Epithelial cell of proximal tubule (primary cell): ENCODE results near the gene LGMN. TPM values are rescaled to one million over a fixed set of nuclear protein-coding genes. Genes with fewer than 3 reads are reported as not detected.

Source experiments
- DNase-seq: peaks from one replicate; pipeline ENCODE4 v3.0.0-alpha.2; 2011; ENCODE audit warnings: low read depth
- H3K4me3 ChIP-seq: 2 replicates; pipeline ENCODE4 v1.5.1; 2011; ENCODE audit warnings: low read depth, mild to moderate bottlenecking, low read length
- total RNA-seq: library from RNA; depleted of rRNA; stranded (reverse); fragments of >200 nt; gene quantifications from 2 replicates; pipeline ENCODE4 v1.2.3, GENCODE V29; 2015
- TF ChIP-seq, protein P1 (sequence below): conservative IDR thresholded peaks from 2 replicates; pipeline ENCODE4 v1.5.1; 2012; ENCODE audit warnings: low read depth, mild to moderate bottlenecking, low read length

LGMN gene
- total RNA-seq, 1 donor from 2014 or later = 63.5 TPM

DNA sequence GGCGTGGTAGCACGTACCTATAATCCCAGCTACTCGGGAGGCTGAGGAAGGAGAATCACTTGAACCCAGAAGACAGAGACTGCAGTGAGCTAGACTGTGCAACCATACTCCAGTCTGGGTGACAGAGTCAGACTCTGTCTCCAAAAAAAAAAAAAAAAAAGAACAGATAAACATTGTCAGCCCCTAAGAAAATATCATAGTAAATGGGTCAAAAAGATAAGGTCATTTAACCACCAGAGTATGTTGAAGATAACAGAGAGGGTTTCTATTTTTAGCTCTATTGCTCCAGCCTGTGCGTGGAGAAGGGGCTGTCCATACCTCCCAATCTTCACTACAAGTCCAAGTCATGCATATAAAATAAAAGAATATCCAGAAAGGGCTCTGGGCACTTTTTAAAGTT lies 15.4 kb downstream of the LGMN start:
- DNase-seq = no peak
- TF ChIP-seq, protein P1, sequence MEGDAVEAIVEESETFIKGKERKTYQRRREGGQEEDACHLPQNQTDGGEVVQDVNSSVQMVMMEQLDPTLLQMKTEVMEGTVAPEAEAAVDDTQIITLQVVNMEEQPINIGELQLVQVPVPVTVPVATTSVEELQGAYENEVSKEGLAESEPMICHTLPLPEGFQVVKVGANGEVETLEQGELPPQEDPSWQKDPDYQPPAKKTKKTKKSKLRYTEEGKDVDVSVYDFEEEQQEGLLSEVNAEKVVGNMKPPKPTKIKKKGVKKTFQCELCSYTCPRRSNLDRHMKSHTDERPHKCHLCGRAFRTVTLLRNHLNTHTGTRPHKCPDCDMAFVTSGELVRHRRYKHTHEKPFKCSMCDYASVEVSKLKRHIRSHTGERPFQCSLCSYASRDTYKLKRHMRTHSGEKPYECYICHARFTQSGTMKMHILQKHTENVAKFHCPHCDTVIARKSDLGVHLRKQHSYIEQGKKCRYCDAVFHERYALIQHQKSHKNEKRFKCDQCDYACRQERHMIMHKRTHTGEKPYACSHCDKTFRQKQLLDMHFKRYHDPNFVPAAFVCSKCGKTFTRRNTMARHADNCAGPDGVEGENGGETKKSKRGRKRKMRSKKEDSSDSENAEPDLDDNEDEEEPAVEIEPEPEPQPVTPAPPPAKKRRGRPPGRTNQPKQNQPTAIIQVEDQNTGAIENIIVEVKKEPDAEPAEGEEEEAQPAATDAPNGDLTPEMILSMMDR = no peak
- H3K4me3 ChIP-seq = no peak overlapping the region

DNA sequence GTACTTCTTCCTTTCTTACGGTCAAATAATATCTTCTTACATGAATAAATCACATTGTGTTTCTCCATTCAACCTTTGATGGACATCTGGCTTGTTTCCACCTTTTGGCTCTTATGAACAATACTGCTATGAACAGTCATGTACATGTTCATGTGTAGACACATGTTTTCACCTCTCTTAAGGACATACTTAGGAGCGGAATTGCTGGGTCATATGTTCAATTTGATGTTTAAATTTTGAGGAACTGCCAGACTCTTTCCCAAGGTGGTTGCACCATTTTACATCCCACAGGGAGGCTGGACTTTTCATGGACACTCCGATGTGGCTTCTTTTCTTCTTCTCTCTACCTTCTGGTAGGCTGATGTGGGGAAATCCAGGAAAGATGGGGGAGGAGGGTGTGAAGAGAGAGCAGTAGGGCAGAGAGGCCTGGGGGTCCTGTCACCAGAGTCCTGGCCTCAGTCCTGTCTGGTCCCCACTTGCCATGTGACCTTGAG lies 16.8 kb downstream of the LGMN start:
- DNase-seq = no peak
- TF ChIP-seq, protein P1 = no peak
- H3K4me3 ChIP-seq = no peak overlapping the region

DNA sequence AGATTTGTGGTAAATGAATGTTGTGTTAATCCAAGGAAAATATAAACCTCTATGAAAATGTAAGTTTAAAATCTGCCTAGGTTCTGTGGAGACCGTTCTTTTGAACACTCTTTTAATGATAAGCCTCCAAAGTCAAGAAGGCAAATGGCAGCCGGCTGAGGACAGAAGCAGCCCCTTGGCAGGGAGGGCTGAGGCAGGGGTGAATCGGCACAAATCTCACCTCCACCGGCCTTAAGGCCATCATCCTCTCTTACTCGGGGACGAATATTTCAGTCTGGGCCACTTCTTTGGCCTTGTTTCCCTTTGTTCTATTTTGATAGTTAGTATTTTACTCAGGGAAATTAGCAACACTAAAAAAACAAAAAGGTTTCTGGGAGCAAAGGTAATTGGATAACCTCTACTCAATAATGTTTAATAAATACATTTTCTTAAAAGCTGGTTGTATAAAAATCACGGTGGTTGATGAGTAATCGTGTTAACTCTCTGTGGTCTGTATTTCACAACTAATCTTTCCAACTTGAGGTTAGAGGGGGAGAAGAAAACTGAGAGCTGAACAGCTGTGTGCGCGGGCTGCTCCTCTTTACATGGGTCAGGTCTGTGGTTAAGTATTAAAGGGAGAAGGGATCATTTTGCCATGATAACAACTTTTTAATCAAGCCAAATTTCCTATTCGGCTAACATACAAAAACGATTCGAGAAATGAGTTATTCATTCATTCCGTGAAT lies 18.6 kb downstream of the LGMN start:
- no peak overlapping the region for H3K4me3 ChIP-seq
- TF ChIP-seq, protein P1 = no peak
- DNase-seq = peak; percentile 54

DNA sequence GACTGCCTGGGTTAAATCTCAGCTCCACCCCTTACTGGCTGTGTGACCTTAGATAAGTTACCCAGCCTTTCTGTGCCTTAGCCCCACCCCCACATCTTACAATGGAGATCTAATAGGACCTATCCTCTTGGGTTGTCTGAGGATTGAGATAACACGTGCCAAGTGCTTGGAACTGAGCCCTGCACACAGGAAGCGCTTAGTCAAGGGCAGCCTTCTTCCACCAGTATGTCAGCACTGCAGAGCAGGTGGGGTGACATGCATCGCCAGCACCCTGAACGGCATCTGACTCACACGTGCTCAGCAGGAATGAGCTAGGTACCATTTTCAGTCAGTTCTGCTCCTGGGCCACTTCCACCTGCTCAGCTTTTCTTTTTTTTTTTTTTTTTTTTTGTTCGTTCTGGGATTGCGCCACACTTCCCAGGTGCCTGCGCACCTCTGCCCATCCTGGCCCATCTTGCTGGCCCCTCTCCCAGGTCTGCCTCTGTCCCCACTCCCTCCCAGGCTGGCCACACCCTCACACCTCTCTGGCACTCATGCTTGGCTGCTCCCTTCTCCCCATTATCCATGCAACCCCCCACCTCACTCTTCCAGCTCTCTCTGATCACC lies 19.6 kb downstream of the LGMN start:
- DNase-seq = peak; percentile 80
- H3K4me3 ChIP-seq = no peak overlapping the region
- TF ChIP-seq, protein P1 = no peak

DNA sequence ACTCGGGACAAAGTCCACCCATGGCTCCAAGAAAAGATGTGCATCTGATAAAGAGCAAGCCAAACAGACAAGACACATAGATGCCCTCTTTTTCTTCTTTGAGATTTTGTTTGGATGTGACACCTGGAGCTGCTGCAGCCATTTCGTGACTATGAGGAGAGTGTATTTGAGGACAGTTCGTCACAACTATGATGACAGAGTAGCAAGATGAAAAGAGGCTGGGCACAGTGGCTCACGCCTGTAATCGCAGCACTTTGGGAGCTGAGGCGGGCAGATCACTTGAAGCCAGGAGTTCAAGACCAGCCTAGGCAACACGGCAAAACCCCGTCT lies 21.5 kb downstream of the LGMN start:
- no peak overlapping the region for H3K4me3 ChIP-seq
- no peak for DNase-seq
- TF ChIP-seq, protein P1 = no peak

DNA sequence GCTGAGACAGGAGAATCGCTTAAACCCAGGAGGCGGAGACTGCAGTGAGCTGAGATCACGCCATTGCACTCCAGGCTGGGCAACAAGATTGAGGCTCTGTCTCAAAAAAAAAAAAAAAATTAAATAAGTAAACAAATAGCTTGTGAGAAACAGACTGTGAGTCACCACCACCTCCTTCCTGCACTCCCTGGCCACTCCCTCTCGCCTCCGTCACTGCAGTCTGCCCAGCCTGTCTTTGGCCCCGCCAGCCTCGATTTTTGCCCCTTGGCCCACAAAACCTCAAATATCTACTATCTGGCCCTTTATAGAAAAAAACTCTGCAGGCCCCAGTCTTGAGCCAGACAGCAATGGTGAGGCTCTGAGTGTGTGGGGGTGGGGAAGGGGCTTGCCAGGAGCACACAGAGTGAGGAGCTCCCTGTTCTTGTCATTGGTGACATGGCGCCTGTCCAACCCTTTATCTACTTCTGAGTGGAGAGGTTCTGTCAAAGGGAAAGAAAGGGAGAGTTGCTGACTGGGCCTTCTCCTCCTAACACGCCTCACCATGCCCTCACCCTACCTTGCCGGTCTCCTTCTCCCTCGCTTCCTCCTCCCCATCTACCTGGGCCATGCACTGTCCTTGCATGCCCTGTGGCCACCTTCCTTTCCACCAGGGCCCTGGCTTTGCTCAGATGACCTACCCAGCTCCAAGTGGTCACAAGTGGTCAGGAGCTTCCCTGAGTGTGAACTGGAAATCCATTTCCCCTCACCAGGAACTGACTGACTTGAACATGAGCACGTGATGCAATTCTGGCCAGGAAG lies 22.1 kb downstream of the LGMN start:
- no peak for DNase-seq
- no peak overlapping the region for H3K4me3 ChIP-seq
- TF ChIP-seq, protein P1 = no peak
